ENCODE measurements around the gene UCKL1.
"Not testable (repeated sequence)": the region's sequence is repeated elsewhere in the genome, so short reads cannot be mapped to it uniquely, and the experiment has no call there.

Gene UCKL1

DNA sequence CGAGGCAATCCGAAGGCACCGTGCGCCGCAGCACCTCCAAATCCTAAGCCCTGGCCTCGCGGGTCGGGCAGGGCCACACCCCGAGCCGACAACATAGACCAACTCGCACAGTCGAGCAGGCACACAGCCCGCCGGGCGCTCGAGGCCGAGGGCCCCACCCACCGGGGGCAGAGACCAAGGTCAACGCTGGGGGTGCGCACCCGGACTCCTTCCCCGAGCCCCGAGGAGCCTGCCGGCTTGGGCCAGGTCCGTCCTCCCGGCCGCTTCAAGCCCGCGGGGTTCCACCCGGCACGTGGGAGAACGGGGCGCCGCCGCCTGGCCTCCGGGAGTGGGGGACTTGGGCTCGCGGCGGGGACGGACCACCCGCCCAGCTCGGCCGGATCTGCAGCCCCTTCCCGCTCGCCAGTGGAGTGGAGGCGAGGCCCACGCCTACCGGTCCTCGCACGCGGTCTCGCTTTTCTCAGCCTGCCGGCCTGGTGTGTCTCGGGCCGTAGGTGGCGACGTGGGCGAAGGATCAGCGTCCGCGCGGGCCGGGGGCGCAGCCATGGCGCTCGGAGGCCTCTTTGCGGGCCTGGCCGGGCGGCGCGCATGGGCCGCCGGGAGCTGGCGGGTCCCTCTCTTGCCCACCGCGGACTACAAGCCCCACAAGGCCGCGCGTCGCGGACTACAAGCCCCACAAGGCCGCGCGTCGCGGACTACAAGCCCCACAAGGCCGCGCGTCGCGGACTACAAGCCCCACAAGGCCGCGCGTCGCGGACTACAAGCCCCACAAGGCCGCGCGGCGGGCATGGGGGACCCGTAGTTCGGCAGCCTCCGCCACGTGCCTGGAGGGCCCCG, at the start of gene UCKL1:
UCKL1 (minus strand) TSS at position 590 of the 837 bp plus-strand sequence; CDS start at position 546, 44 bp downstream.
- peak; percentile 86 to 90 for DNase-seq

DNA sequence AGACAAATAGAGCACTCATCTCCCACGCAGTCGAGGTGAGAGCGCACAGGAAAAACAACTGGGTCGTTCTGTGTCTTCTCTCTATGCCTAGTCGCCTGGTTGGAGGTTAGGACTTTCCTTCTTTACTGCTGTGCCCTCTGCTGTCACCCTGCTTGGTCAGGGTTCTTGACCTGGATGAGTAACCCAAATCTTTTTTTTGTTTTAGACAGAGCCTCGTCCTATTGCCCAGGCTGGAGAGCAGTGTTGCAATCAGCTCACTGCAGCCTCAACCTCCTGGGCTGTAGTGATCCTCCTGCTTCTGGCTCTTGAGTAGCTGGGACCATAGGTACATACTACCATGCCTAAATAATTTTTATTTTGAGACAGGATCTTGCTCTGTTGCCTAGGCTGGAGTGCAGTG, 49.2 kb upstream of the UCKL1 start:
- DNase-seq = no peak

DNA sequence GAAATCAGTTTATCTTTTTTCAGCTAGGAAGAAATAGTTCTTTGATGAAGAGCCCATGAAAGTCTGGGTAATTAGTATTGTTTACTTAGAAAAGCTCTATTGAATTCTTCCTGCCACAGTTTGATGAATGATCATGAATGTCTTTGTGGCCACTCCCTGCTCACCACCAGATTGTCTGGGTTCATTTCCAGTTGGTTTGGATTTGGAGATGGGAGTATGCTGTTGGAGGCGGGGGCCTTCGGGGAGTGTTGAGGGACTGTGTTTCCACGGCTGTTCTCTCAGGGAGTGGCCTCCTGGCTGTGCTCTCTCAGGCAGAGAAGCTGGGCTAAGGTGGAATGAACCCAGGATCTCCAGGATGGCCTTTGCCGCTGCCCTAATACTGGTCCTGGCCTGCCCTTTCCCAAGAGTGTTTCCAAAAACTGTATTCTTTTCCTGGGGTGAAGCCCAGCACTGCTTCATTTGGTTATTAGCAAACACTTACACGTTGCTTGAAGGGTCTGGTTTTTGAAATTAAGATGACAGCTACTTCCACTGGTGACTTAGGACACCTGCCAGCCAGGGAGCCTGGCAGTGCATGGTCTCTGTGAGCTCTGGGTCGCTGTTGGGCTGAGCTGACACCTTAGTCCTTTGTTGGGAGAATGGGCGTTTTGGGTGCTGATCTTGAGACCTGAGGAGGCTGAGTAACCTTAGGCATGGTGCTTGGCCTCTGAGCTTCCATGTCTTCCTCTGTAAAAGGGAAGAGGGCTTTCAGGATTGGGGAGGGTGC, 47.9 kb upstream of the UCKL1 start:
- no peak for DNase-seq

DNA sequence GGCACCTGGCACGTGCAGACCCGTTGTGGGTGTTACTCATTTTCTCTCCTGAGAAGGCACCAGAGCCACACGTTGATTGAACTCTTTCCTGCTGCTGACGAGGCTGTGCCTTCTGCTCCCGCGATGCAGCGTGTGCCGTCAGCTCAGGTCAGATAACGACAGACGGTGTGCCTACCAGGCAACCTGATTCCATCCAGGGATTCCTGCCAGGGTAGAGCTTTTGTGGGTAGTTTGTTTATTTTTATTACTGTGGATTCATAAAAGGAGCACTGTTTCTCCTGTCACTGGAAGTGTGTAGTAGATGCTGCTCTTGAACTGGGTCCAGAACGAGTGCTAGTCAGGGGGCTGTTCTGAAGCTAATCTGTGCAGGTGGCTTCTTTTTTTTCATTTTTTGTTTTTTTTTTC, 45.4 kb upstream of the UCKL1 start:
- DNase-seq = no peak

DNA sequence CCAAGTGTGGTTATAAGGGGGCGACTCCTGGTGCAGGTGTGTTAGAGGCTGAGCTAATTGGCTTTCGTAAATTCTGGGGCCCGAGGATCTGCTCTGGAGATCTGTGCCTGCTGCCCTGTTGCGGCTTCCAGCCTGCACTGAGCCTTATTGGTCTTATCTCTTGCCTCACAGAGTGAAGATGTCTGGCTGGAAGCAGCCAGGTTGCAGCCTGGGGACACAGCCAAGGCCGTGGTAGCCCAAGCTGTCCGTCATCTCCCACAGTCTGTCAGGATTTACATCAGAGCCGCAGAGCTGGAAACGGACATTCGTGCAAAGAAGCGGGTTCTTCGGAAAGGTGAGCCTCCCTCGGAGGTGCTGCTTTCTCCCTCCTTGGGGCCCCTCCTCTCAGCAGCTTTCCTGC, 44.7 kb upstream of the UCKL1 start:
- no peak for DNase-seq

DNA sequence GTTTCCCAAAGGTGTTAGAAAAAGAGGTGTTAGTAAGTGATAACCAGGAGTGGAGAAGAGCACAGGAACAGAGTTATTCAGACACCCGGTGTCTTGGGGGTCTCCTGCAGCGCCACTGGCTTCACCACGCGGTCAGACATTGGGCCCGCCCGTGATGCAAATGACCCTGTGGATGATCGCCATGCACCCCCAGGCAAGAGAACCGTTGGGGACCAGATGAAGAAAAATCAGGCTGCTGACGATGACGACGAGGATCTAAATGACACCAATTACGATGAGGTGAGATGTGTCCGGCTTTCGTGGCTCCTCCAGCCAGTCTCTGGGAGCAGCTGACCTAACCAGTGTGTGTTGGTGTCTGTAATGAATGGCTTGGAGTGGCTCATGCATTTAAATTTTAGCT, 26.7 kb upstream of the UCKL1 start:
- no peak for DNase-seq

DNA sequence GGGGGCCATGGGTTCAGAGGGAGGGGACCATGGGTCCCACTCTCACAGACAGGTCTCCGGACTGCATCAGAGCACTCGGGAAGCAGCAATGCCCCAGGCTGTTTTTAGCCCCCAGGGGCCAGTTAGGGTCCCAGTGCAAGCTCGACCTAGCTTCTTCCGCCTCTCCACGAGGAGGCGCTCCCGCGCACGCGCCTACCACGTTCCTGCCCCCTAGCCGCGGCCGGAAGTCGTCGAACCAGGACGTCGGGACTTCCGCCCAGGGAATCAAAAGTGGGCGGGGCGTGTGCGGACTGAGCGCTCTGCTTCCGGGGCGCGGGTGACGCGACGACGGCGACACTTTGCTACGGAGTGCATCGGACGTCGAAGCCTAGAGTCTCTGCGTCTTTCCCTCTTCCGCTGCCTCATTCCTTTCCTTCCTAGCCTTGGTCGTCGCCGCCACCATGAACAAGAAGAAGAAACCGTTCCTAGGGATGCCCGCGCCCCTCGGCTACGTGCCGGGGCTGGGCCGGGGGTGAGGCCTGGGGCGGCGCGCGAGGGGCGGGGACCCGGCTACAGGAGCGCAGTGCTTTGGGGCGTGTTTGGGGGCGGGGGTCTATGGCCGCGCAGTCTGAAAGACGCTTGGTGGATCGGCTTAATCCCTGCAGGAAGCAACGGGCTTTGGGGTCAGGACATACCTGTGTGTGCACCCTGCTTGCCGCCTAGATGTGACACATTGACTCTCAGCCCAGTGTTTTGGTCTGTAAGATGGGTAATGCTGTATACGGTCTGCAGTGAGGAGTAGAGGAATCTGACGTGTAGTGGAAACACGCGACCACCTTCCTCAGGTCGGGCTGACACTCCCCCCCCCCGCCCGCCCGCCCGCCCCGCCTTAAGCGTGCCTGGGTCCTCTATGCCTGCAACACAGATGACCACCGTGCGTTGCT, 24.9 kb upstream of the UCKL1 start, which contains the start of gene PRPF6:
PRPF6 (plus strand) TSS at position 327 of the 923 bp plus-strand sequence; CDS start at position 441, 114 bp downstream.
- DNase-seq = peak; percentile 93 to 96

DNA sequence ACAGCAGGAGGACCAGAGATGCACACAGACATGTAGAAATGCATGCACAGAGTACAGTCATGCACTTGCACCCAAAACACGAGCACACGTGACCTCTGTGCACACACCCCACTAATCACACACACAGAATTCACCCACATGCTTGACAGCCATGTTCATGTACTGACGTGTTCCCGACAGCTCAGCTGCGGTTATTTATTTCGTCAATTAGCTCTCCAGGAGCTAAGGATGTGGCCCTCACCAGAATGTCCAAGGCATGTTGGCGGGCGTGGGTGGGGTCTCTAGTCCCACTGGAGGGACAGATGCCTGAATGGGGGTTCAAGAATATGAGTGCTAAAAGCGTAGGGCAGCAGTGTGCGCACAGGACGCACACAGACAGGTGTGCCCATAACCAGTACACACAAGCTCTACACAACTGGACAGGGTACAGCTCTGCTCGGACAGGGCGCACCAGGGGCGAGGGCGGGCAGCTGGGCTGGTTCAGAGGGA, 24.1 kb upstream of the UCKL1 start:
- peak in 1 of 2 experiments; percentile 35 for DNase-seq

DNA sequence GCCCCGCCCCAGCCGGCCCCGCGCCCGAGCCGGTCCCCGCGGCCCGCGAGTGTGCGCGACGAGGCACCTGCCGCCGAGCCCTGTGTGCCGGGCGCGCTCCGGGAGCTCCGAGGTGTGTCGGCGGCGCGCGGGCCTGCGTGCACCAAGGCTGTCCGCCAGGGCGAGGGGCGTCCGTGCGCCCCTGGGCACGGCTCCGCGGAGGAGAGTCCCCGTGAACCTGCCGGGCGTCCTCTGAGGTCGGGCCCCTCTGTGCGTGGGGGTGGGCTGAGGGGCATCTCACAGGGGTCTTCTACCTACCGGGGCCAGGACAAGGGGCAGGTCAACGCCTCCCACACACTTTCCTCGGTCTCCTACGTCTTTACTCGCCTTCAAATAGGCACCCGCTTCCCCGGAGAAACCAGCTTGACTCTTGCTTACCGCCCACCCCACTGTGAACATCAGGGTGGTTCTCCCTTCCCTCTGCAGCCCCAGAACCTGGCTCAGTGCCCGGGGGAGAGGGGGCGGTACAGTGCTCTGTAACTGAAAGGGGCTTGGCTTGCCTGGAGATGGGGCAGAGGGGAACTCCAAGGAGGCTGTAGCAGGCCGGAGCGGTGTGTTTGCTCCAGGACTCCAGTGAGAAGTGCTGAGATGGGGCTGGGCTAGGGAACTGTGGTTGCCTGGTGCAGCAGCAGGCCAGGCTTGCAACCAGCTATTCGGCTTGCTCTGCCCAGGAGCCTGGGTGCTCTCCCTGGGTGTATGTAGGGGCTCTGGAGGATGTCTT, 23.5 kb upstream of the UCKL1 start, which contains the start of gene SAMD10:
SAMD10 (minus strand) TSS at position 86 of the 760 bp plus-strand sequence. CDS start 175 bp downstream, outside the sequence.
- DNase-seq = peak; percentile 84 to 87

DNA sequence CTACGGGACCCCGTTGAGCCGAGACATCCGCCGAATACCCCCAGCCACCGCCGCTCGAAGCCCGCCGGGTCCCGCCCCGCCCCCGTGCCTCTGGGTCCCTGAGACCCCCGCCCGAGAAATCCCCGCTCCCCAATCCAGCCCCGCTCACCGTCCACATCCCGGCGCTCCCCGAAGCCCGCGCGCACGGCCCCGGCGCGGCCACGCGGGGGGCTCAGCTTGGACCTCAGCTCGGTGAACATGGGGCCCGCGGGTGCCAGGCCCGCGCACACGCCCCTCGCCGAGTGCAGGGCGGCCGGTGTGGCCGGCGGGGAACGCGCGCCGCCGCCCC, 23.0 kb upstream of the UCKL1 start:
- no peak for DNase-seq

DNA sequence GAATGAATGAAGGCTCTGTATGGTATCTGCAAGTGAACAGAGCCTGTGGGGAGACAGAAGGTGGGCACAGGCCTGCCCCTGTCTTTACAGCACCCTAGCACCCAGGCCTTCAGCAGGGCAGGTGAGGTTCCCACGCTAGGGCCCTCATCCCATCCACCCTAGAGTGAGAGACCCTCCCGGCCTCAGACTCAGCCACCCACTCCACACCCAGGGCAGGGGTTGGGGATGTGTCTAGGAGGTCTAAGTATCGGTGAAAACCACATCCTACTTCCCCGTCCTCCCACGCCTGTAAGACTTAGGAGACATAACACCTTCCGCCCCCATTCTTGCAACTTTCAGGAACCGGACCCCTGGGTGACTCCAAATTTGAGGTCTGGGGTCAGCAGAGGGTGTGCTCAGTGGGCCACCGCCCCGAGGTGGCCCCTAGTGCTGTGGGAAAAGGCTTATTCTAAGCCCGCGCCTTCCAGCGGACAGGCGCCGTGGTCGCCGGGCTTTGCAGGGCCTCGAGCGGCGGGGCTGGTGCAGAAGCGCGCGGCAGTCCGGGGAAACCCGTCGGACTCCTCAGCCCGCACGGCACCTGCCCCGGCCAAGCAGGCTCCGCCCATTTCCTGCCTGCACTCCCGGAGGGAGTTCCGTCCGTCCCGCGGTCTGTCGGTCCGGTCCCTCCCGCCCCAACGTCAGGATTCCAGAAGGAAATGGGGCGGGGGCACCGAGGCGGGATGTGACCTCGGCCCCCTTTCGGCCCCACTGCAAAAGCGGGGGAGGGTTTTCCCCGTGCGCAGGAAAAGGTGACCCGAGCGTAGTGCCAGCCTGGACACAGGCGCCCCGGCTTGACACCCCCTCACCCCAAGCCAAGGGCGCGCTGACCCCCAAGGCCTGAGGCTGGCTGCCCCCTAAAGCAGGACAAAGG, 22.4 kb upstream of the UCKL1 start:
- peak; percentile 46 to 63 for DNase-seq

DNA sequence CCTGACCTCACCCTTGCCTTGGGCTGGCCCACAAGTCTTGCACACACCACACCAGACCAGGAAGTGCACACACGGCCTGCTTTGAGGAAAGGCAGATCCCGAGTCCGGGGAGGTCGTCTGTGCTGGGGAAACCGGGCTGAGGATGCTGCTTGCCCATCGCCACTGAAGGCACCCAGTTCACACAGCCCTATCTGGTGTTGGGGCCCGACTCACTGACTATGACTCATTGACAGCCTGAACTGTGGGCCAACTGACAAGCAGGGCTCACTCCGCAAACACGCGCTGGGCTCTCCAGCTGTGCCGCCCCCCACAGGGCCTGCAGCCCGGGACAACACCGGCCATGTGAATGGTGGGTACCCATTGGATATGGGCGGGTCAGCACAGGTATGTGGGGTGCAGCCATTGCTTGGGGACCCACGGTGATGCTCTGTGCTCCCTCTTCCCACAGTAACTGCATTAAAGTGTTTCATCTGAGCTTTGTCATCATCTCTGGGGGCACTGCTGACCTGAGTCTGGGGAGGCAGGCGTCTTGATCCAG, 21.6 kb upstream of the UCKL1 start:
- DNase-seq = peak; percentile 48 to 60

DNA sequence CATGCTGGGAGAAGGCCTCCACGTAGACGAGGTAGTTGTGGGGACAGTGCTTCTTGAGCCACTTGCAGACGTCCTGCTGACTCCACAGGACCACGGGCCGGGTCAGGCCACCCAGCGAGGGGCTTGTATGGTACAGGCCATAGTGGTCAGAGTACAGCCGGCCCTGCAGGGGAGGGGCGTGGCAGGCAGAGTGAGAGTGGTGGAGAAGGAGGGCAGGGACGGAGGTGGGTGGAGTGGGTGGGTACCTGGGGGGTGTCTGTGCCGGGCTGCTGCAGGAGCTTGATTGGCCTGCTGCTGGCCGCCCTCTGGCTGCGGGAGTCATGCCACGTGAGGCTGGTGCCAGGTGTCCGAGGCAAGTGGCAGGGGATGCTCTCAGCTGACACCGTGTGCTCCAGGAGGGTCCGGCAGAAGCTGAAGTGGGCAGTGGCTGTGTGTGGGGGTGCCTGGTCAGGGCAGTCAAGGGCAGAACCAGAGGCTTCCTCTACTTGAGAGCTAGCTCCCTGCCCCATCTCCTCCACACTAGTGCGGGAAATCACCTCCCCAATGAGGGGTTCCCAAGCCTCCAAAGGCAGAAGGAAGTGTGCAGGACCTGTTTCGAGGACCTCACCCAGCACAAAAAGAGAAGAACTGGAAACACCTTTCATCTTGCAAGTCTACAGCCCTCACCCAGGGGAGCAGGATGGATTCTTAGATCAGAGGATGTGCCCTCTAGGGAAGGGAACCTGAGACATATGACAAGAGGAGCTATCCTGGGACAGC, 20.9 kb upstream of the UCKL1 start:
- no peak for DNase-seq

DNA sequence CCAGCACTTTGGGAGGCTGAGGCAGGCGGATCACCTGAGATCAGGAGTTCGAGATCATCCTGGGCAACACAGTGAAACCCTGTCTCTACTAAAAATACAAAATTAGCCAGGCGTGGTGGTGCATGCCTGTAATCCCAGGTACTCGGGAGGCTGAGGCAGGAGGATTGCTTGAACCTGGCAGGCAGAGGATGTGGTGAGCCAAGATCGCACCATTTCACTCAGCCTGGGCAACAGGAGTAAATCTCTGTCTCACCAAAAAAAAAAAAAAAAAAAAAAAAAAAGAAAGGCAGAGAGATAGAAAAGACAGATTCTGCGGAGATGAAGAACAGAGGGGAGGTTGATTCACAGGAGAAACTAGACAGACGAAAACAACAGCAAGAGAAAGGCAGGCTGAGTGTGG, 20.3 kb upstream of the UCKL1 start:
- DNase-seq = not testable (repeated sequence)

DNA sequence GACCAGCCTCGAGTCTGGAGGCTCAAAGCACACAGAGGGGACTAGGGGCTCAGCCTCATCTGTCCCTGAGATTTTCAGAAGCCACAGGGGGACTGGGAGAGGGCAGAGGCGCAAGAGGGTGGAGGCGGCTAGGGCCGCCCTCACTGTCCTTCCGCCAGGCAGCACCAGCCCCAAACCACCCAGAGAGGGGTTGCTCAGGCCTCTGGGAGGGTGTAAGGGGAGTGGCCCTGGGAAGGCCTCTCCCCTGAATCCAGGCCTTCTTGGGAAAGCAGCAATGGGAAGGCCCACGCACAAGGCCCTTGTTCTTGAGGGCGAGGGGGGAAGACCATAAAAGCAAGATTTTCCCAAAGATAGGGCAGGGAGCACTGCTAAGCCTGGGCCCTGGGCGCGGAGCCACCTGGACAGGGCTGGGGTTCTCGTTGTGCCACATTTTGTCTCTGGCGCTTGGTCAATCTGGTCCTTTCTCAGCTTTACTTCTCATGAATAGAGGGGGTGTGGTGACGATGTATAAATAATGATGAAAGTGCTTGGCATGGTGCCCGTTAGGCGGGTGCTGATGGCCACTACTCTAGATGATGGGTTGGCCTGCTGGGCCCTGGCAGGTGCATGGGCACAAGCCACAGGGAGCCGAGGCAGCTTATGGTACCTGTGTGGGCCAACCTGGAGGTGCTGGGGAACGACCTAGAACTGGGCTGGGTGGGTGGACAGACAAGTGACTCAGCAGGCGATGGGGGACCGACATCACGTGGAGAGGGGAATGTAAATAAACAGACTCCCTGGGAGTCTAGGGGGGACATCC, 18.4 kb upstream of the UCKL1 start:
- no peak for DNase-seq

DNA sequence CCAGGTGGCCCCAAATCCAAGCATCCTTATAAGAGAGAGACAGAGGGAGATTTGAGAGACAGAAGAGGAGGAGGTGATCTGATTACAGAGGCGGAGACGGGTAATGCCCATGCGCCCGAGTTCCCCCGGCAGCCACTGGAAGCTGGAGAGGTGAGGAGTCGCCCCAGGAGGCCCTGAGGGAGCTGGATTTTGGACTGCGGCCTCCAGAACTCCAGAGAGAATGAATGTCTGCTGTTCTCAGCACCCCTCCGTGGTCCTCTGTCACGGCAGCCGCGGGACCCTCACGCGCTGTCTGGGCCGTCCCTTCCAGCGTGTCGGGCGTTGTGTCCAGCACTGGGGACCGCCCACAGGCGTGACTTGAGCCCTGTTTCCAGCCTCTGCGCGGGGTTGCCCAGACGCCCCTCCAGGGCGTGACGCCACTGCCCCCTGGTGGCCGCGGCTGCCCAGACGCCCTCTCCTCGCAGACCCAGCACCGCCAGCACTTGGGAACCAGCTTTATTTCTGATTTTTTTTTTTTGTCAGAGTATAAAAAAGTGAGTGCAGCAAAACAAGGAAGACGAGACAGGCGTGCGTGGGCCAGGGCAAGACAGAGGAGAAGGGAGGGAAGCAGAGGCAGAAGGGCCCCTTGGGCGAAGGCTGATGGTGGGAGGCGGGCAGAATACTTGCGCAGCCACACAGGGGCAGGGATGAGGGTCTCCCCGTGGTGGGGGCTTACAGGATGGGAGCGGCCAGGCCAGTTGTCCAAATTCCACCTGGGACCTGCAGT, 17.6 kb upstream of the UCKL1 start:
- peak; percentile 64 to 86 for DNase-seq

DNA sequence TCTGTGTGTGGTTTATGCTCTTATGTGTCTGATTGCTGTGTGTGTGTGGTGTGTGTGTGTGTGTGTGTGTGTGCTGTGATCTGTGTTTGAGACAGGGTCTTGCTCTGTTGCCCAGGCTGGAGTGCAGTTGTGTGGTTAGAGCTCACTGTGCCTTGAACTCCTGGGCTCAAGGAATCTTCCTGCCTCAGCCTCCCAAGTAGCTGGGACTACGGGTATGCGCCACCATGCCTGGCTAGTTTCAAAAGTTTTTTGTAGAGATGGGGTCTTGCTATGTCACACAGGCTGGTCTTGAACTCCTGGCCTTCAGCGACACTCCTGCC, 16.9 kb upstream of the UCKL1 start:
- DNase-seq = no peak

Measured in stimulated activated CD4-positive, alpha-beta T cell treated with anti-CD3 and anti-CD28 coated beads, Interleukin-4, amount 100 ng/mL, for 4 hours (primary cell).